HG03378 (cell line): ENCODE results near the gene TFDP1.

Experiments
- ATAC-seq: cut with Tn5 transposase; IDR thresholded peaks from one replicate; pipeline ENCODE4 v1.9.1; 2021; ENCODE audit warnings: mild to moderate bottlenecking, moderate library complexity; ENCODE audit not compliant: unreplicated experiment

TFDP1 gene

GRCh38 chr13:113596321-113597200, 12.0 kb downstream of the TFDP1 start:
- ATAC-seq = no peak

GRCh38 chr13:113597391-113598080, 13.0 kb downstream of the TFDP1 start:
- no peak for ATAC-seq

DNA sequence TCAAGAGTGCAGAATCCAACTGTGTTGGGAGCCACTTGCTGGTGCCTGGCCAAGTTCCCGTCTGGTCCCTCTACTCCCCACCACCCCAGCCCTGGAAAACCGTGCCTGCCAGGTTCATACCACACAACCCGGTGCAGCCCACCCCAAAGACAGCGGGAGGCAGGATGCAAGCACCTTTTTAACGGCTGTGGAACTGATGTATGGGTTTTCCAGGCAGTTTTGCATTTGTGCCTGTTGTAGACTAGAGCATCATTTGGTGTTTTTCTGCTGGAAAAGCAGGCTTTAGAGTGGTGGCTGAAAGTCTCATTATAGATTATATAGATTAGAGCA, 13.5 kb downstream of the TFDP1 start:
- ATAC-seq = no peak

DNA sequence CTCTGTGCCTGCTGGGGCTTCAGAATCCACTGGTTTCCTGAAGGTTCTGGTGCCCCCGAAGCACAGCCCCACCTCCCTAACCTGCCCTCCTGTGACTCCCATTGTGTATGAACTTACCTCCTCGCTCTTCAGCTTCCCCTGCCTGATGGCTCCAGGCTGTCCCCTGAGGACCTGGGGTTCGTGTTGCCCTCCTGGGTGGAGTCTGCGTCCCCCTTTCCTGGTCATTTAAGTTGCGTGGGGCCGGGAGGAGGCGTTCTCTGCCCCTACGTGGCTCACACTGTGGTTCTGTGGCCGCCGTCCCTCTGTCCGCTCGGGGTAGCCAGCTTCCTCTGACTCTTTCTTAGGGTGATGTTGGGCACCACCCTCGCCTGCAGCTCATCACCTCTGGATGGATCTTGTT, 13.9 kb downstream of the TFDP1 start:
- ATAC-seq = no peak

DNA sequence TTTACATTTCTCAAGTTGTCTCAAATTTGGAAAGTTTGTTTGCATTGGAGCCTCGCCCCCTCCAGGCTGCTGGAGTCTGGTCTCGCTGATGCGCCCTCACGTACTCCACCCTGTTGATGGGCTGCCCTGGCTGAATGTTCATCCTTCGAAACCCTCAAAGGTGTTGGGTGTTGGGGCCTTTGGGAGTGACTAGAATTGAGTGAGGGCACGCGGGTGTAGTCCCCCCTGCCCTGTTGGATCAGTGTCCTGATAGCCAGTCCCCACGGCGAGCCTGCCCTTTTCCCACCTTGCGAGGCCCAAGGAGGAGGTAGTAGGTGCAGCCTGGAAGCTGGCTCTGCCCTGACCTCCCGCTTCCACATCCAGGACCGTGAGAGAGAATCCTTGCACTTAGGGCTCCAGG, 14.8 kb downstream of the TFDP1 start:
- no peak for ATAC-seq

DNA sequence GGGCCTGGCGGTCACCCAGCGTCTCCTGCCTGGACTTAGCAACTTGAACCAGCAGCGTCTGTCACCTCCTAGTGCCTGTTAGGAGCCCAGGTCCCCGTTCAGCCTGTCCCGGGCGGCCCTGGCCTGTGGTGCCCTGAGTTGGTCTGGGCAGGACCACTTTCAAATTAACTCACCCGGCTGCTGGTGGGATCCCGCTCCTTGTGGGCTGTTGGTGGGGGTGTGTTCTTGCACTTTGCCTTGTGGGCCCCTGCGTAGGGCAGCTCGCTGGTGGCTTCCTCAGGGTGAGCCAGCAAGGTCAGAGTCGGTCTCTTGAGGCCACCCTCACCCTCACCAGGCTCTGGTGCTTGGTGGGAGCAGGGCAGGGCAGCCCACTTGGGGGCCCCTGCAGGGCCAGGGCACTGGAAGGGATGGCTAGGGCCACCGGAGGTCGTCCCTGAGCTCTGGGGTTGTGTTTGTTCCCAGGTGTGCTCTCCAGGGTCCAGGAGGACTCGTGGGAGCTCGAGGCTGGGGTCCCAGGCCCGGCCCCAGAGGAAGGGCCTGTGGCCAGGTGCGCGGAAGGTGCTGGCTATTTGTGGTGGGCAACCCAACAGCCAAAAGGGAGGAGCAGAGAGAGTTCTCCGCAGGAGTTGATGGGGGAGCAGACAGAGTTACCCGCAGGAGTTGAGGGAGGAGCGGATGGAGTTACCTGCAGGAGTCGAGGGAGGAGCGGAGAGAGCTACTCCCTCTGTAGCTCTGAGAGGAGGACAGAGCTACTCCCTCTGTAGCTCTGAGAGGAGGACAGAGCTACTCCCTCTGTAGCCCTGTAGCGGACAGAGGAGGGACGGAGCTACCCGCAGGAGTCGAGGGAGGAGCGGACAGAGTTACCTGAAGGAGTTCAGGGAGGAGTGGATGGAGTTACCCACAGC, 16.9 kb downstream of the TFDP1 start:
- no peak for ATAC-seq

DNA sequence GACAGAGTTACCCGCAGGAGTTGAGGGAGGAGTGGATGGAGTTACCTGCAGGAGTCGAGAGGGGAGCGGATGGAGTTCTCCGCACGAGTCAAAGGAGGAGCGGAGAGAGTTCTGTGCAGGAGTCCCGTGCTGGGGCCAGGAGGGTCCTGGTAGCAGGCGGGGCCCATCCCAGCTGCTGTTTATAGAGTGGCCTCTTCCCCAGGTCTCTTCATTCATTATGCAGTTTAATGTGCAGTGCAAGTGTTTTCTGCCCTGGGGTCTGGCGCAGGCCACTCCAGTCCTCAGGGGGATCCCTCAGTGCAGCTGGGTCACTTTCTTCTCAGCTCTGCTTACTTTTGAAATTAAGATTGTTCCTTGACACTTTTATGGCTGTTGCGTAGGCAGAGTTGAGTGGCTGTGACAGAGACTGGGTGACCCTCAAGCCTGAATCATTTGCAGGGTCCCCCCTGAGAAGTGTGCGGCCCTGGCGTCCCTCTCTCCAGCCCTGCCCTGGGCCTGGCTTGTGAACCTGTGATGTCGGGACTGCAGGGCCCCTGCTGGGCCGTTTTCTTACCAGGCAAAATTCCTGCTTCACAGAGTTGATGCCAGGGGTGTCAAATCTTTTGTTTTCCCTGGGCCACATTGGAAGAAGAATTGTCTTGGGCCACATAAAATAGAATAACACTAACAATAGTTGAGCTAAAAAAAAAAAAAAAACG, 17.9 kb downstream of the TFDP1 start:
- ATAC-seq = no peak

DNA sequence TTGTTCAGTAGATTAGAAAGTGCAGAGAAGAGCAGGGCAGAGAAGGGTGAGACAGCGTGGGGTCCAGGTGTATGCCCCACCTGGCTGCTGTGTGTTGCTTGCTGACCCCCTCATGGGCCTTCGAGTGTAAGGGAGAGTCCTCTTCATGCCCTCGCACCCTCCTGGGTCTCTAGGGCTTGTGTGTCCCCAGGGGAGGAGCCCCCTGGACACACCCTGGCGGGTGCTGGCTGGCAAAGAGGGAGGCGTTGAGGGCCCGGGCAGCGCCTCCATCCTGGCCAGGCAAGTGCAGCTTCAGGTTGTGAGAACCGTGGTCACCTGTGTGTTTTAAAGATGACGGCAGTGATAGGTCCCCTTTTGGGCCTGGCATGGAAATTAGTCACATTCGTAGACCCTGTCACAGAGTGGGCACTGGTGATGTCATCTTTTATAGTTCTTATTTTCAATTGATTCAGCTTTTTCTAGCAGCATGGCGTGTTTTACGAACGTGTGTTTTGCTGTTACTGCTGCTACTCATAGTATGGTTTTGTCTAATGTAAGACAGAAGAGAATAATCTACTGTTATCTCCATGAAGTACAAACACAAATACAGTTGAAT, 18.7 kb downstream of the TFDP1 start:
- no peak for ATAC-seq

- ATAC-seq = no peak
Observed at GRCh38 chr13:113604186-113604585, 19.6 kb downstream of the TFDP1 start.

DNA sequence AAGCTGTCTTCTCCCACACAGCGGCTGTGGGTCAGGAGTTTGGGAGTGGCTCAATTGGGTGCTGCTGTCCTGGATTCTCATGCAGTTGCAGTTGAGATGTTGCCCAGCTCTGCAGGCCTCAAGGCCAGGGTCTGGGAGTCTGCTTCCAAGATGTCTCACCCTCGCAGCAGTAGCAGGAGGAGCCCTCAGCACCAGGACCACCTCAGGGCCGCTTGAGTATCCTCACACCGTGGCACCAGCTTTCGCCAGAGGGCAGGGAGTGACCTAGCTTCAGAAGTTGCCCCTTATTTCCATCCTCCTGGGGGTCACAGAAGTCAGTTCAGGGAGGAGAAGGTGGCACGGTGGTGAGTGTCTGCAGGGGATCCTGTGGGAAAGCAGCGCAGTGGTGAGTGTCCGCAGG, 20.9 kb downstream of the TFDP1 start:
- ATAC-seq = no peak

DNA sequence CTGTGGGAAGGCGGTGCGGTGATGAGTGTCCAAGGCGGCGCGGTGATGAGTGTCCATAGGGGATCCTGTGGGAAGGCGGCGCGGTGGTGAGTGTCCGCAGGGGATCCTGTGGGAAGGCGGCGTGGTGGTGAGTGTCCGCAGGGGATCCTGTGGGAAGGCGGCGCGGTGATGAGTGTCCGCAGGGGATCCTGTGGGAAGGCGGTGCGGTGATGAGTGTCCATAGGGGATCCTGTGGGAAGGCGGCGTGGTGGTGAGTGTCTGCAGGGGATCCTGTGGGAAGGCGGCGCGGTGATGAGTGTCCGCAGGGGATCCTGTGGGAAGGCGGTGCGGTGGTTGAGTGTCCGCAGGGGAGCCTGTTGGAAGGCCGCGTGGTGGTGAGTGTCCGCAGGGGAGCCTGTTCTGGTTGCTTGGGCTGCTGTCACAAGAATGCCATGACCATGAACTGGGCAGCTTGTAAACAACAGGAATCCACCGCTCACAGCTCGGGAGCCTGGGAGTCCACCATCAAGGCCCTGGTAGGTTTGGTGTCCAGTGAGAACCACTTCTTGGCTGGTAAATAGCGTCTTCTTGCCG, 21.4 kb downstream of the TFDP1 start:
- no peak for ATAC-seq

DNA sequence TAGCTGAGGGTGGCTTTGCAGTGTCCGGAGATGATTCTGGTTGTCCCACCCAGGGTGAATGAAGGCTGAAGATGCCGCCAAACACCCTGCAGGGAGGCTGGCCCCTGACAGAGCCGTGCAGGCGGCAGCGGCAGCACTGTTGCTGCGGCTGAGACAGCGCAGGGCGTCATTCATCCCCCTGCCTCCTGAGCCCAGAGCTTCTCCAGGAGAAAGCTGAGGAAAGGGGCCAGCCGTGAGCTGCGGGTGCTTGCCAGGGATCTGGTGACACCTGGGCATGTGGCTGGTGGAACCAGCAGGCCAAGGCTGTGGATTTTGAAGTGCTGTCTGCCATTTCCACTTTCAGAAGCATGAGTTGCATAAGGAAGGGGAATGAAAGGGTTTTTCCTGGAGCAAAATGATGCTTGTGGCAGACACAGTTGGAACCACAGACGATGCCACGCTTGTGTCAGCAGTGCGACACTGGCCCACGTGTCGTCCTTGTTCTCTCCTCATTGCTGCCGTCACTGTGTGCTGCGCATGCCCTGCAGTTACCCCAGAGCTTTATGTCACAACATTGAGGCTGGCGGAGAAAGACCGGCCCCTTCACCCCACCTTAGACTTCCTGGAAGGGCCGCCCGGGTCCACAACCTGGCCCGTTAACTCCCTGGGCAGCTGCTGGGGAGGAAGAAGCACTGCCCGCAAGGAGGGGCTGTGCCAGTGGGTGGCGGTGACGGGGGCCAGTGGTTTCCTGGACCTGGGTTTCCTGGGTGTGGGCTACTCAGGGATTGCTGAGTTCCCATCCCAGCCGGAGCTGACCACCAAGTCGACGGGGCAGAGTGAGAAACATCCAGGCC, 22.7 kb downstream of the TFDP1 start:
- no peak for ATAC-seq

GRCh38 chr13:113607889-113608635, 23.5 kb downstream of the TFDP1 start:
- ATAC-seq = no peak

GRCh38 chr13:113608967-113609533, 24.5 kb downstream of the TFDP1 start:
- no peak for ATAC-seq

DNA sequence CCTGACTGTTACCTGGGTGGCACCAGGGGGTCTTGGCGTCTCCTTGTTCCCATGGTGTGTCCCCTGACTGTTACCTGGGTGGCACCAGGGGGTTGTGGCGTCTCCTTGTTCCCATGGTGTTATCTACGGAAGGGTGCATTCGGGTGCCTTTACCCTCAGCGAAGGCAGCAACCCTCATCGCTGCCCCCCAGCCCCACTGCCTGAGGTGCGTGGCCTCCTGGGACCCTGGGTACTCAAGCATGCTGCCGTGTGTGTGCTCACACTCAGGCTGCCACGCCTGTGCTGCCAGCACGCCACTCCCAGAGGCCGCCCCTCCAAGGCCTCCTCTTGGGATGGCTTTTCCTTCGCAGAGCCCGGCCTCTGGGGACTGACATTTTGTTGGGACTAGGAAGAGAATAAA, 25.1 kb downstream of the TFDP1 start:
- no peak for ATAC-seq

DNA sequence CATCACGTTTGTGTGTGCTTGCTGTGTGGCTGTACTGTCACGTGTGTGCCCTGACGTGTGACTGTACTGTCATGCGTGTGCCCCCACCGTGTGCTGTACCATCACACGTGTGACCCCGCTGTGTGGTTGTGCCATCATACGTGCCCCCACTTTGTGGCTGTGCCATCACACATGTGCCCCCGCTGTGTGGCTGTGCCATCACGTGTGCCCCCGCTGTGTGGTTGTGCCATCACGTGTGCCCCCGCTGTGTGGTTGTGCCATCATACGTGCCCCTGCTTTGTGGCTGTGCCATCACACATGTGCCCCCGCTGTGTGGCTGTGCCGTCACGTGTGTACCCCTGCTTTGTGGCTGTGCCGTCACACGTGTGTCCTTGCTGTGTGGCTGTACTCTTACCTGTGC, 25.7 kb downstream of the TFDP1 start:
- no peak for ATAC-seq

DNA sequence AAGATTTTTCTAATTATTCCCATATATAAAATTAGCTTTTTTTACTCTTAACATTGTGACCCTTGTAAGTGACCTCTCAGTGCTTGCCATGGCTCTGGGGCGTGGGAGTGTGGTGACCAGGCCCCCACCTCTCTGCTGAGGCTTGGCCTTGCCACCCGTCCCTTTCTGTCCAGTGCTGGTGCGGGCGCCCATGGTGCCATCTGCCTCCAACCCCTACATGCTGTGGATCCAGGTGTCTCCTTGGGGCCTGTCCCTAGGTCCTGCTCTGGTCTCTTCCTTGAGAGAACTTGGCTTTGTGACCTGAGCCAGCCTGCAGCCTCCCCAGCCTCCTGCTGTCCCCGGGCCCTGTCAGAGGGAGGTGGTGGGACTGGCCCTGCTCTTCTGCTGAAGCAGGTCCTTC, 27.4 kb downstream of the TFDP1 start:
- ATAC-seq = no peak

GRCh38 chr13:113612607-113613006, 28.1 kb downstream of the TFDP1 start:
- no peak for ATAC-seq
